GM23338 (cell line): ENCODE data around the gene NRG3. TPM values are rescaled to one million over a fixed set of nuclear protein-coding genes. Genes with fewer than 3 reads are reported as not detected.

Experiments used
- ATAC-seq: fragments of 200-7000 bp; cut with Tn5 transposase; 3 replicates; pipeline ENCODE4 v1.9.1; 2020
- DNase-seq: peaks from one replicate; pipeline ENCODE4 v3.0.0-alpha.2; 2015; ENCODE audit warnings: low spot score
- H2AFZ ChIP-seq: fragments of 200-600 bp; sonication (generic); 2 replicates; pipeline ENCODE4 v1.8.0; 2016; ENCODE audit warnings: antibody characterized with exemption, mild to moderate bottlenecking, moderate library complexity
- H3F3A ChIP-seq: fragments of 200-600 bp; sonication (generic); replicated peaks from 2 replicates; pipeline ENCODE4 v1.8.0; 2017; ENCODE audit warnings: antibody characterized with exemption, mixed run types, low read depth
- H3K27ac ChIP-seq: fragments of 200-600 bp; sonication (generic); 2 replicates; pipeline ENCODE4 v1.6.1; 2016; ENCODE audit warnings: low read depth
- H3K27me3 ChIP-seq: fragments of 200-600 bp; sonication (generic); 2 replicates; pipeline ENCODE4 v1.8.0; 2016; ENCODE audit warnings: mild to moderate bottlenecking, mixed run types, moderate library complexity; ENCODE audit not compliant: insufficient read depth
- H3K36me3 ChIP-seq: fragments of 200-600 bp; sonication (generic); 2 replicates; pipeline ENCODE4 v1.8.0; 2016; ENCODE audit warnings: mild to moderate bottlenecking; ENCODE audit not compliant: insufficient read depth
- H3K4me1 ChIP-seq: fragments of 200-600 bp; sonication (generic); 2 replicates; pipeline ENCODE4 v1.8.0; 2016; ENCODE audit warnings: mild to moderate bottlenecking, moderate library complexity; ENCODE audit not compliant: insufficient read depth
- H3K4me2 ChIP-seq: fragments of 200-600 bp; sonication (generic); 2 replicates; pipeline ENCODE4 v1.7.1; 2017; ENCODE audit warnings: mixed run types
- H3K4me3 ChIP-seq: fragments of 200-600 bp; sonication (generic); 2 replicates; pipeline ENCODE4 v1.6.1; 2016; ENCODE audit warnings: mixed run types
- H3K79me2 ChIP-seq: fragments of 200-600 bp; sonication (generic); replicated peaks from 2 replicates; pipeline ENCODE4 v1.8.0; 2017; ENCODE audit warnings: mild to moderate bottlenecking; ENCODE audit not compliant: insufficient read depth
- H3K9me2 ChIP-seq: fragments of 200-600 bp; sonication (generic); 2 replicates; pipeline ENCODE4 v1.8.0; 2017; ENCODE audit not compliant: insufficient read depth
- H4K20me1 ChIP-seq: fragments of 200-600 bp; sonication (generic); replicated peaks from 2 replicates; pipeline ENCODE4 v1.8.0; 2017; ENCODE audit warnings: mild to moderate bottlenecking; ENCODE audit not compliant: insufficient read depth
- H3K27ac Mint-ChIP-seq: 2 replicates; pipeline ENCODE4 v1.8.0; 2020; ENCODE audit warnings: inconsistent platforms, mild to moderate bottlenecking, moderate library complexity, mixed read lengths
- H3K27me3 Mint-ChIP-seq: 3 replicates; pipeline ENCODE4 v1.8.0; 2022; ENCODE audit warnings: low read depth, mild to moderate bottlenecking, moderate library complexity, mixed read lengths, inconsistent platforms; ENCODE audit not compliant: insufficient read depth, poor library complexity
- H3K36me3 Mint-ChIP-seq: 3 replicates; pipeline ENCODE4 v1.8.0; 2021; ENCODE audit warnings: low read depth, mild to moderate bottlenecking, inconsistent platforms, moderate library complexity, mixed read lengths
- H3K4me1 Mint-ChIP-seq: 3 replicates; pipeline ENCODE4 v1.8.0; 2020; ENCODE audit warnings: mild to moderate bottlenecking, inconsistent platforms, mixed read lengths
- H3K4me3 Mint-ChIP-seq: 3 replicates; pipeline ENCODE4 v1.8.0; 2021; ENCODE audit warnings: moderate library complexity, mild to moderate bottlenecking, inconsistent platforms, mixed read lengths
- H3K9me3 Mint-ChIP-seq: 3 replicates; pipeline ENCODE4 v1.8.0; 2020; ENCODE audit warnings: moderate library complexity, mild to moderate bottlenecking, inconsistent platforms, mixed read lengths
- CREB1 ChIP-seq: fragments of 250-450 bp; sonication (Bioruptor Pico); IDR thresholded peaks from 2 replicates; pipeline ENCODE4 v1.5.0; 2020; ENCODE audit warnings: low read depth, mild to moderate bottlenecking, moderate library complexity
- EZH2phosphoT487 ChIP-seq: fragments of 200-600 bp; sonication (generic); IDR thresholded peaks from one replicate; pipeline ENCODE4 v1.8.1; 2018; ENCODE audit warnings: antibody characterized with exemption; ENCODE audit not compliant: unreplicated experiment
- JUNB ChIP-seq: IDR thresholded peaks from one replicate; pipeline ENCODE4 v1.6.1; 2016; ENCODE audit warnings: antibody characterized with exemption; ENCODE audit not compliant: unreplicated experiment
- NANOG ChIP-seq: IDR thresholded peaks from 2 replicates; pipeline ENCODE4 v1.6.1; 2016; ENCODE audit warnings: antibody characterized with exemption, borderline replicate concordance
- STAT1 ChIP-seq: IDR thresholded peaks from one replicate; pipeline ENCODE4 v1.6.1; 2016; ENCODE audit warnings: antibody characterized with exemption; ENCODE audit not compliant: unreplicated experiment
- ZNF114 ChIP-seq: fragments of 250-450 bp; sonication (Bioruptor Pico); IDR thresholded peaks from 2 replicates; pipeline ENCODE4 v1.5.0; 2020; ENCODE audit warnings: mild to moderate bottlenecking, moderate library complexity
- ZNF331 ChIP-seq: fragments of 250-450 bp; sonication (Bioruptor Pico); IDR thresholded peaks from 2 replicates; pipeline ENCODE4 v1.5.0; 2020; ENCODE audit warnings: low read depth, mild to moderate bottlenecking, moderate library complexity
- polyA plus RNA-seq: library from polyadenylated mRNA; unstranded; fragments of >200 nt; fragmentation: Nextera tagmentation; extraction: Ambion mirVana; gene quantifications from 2 replicates; pipeline ENCODE4 v1.2.1, GENCODE V29; 2016
- total RNA-seq: library from RNA; depleted of rRNA; stranded (reverse); fragments of >200 nt; shearing (Covaris generic); gene quantifications from 2 replicates; pipeline ENCODE4 v1.2.3, GENCODE V29; 2014
- TF ChIP-seq, protein P1 (sequence below): IDR thresholded peaks from 2 replicates; pipeline ENCODE4 v1.6.1; 2016; ENCODE audit warnings: antibody characterized with exemption
- TF ChIP-seq, protein P2 (sequence below), 2 experiments: fragments of 200-600 bp in 1 of 2; sonication (generic) in 1 of 2; conservative IDR thresholded peaks; 2 replicates each; pipeline versions ENCODE4 v1.5.1 to v1.6.1; 2016 to 2017; ENCODE audit warnings: antibody characterized with exemption in 2 of 2, low read depth in 2 of 2, mild to moderate bottlenecking in 2 of 2, moderate library complexity in 1 of 2

Gene NRG3
- total and polyA plus RNA-seq, 2 experiments from 2014 or later, result 1.9 to 3.9 TPM

DNA sequence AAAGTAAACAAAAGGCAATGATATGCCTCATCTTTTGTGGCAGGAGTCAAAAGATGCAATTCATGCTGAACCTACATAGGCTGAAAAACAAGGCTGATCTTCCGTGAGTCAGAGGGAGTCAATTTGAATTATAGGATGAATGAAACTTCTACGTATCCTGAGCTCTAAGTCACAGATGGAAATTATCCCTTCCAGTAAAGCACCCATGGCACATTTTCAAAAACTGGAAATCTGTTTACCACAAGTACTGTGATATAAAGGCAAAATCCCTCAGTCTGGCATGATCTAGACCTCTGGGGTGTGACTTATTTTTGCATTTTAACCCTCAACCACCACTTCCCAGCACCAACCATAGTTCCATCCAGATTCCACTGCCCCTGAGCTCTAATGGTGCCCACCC, 69.6 kb downstream of the NRG3 start:
- Mint-ChIP-seq H3K27ac (no peak overlapping the region), H3K4me1 (peaks cover 20% of the 10 kb centered on the region), H3K36me3 (no peaks in the 10 kb centered on the region), H3K4me3 (no peak overlapping the region), H3K9me3 (no peaks in the 10 kb centered on the region), H3K27me3 (no peaks in the 10 kb centered on the region)
- Histone ChIP-seq H3K27ac (no peak overlapping the region), H3K4me2 (peak overlapping the region; percentile 8; the same call in 1 of the 2 replicates), H3F3A (no peaks in the 10 kb centered on the region), H2AFZ (no peak overlapping the region), H4K20me1 (no peaks in the 10 kb centered on the region), H3K4me3 (no peak overlapping the region), H3K27me3 (no peaks in the 10 kb centered on the region), H3K79me2 (no peaks in the 10 kb centered on the region), H3K36me3 (no peaks in the 10 kb centered on the region), H3K9me2 (no peaks in the 10 kb centered on the region), H3K4me1 (peaks cover 8% of the 10 kb centered on the region)
- DNase-seq (no peak), ATAC-seq (no peak)
- TF ChIP-seq ZNF114 (CRISPR knock-in tag), result no peak
- TF ChIP-seq NANOG, result no peak
- TF ChIP-seq ZNF331 (CRISPR knock-in tag), result no peak
- TF ChIP-seq, protein P1, sequence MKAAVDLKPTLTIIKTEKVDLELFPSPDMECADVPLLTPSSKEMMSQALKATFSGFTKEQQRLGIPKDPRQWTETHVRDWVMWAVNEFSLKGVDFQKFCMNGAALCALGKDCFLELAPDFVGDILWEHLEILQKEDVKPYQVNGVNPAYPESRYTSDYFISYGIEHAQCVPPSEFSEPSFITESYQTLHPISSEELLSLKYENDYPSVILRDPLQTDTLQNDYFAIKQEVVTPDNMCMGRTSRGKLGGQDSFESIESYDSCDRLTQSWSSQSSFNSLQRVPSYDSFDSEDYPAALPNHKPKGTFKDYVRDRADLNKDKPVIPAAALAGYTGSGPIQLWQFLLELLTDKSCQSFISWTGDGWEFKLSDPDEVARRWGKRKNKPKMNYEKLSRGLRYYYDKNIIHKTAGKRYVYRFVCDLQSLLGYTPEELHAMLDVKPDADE, result no peak
- no peak for TF ChIP-seq EZH2phosphoT487
- no peak for TF ChIP-seq CREB1 (CRISPR knock-in tag)
- TF ChIP-seq STAT1, result no peak
- TF ChIP-seq JUNB, result no peak

DNA sequence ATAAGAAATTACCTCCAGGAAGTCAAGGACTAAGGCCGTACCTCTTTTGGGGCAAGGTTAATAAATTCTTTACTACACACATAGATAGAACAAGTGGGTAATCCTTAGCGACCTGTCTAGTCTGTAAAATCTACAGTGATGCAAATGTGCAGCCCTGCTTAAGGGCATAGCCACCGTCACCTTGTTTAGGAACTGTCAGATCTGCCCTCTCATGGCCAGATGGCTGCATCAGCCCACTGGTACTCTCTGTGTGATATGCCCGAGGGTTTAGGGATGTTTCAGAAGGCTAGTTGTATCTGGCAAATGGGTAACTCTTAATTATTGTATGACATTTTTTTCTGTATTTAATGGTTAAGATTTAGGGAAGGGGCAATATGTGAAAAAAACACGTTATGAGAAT, 74.3 kb downstream of the NRG3 start:
- H3K79me2 ChIP-seq, result no peaks in the 10 kb centered on the region
- H3K4me1 Mint-ChIP-seq, result peaks cover 13% of the 10 kb centered on the region
- TF ChIP-seq, protein P2, sequence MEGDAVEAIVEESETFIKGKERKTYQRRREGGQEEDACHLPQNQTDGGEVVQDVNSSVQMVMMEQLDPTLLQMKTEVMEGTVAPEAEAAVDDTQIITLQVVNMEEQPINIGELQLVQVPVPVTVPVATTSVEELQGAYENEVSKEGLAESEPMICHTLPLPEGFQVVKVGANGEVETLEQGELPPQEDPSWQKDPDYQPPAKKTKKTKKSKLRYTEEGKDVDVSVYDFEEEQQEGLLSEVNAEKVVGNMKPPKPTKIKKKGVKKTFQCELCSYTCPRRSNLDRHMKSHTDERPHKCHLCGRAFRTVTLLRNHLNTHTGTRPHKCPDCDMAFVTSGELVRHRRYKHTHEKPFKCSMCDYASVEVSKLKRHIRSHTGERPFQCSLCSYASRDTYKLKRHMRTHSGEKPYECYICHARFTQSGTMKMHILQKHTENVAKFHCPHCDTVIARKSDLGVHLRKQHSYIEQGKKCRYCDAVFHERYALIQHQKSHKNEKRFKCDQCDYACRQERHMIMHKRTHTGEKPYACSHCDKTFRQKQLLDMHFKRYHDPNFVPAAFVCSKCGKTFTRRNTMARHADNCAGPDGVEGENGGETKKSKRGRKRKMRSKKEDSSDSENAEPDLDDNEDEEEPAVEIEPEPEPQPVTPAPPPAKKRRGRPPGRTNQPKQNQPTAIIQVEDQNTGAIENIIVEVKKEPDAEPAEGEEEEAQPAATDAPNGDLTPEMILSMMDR (conservative IDR thresholded peaks at IDR 0.05; ENCODE audit: low read depth in 2 of 2), result peak in 1 of 2 experiments; percentile 31; a peak in 2 of 4 replicates
- TF ChIP-seq JUNB, result no peak

More for the DNA sequence above, 74.3 kb downstream of the NRG3 start:
- no peaks in the 10 kb centered on the region for H3K9me2 ChIP-seq
- peak; percentile 70 for ATAC-seq
- no peak overlapping the region for H3K4me2 ChIP-seq
- H4K20me1 ChIP-seq, result no peaks in the 10 kb centered on the region
- no peak for DNase-seq
- H3K9me3 Mint-ChIP-seq, result no peaks in the 10 kb centered on the region
- no peaks in the 10 kb centered on the region for H3K36me3 Mint-ChIP-seq
- H3F3A ChIP-seq, result no peaks in the 10 kb centered on the region
- no peak overlapping the region for H3K4me3 Mint-ChIP-seq
- H3K4me1 ChIP-seq, result peaks cover under 1% of the 10 kb centered on the region; the same call in 1 of the 2 replicates
- H3K36me3 ChIP-seq, result no peaks in the 10 kb centered on the region
- no peaks in the 10 kb centered on the region for H3K27me3 ChIP-seq
- no peaks in the 10 kb centered on the region for H3K27me3 Mint-ChIP-seq
- H3K27ac ChIP-seq, result no peak overlapping the region
- no peak overlapping the region for H3K4me3 ChIP-seq
- no peak overlapping the region for H3K27ac Mint-ChIP-seq
- no peak overlapping the region for H2AFZ ChIP-seq
